NCI-H146 (cell line): ENCODE data around the gene PRSS38.

Source experiments
- DNase-seq: peaks from one replicate; lab custom pipeline; 2025; lab: John Stamatoyannopoulos, UW

Gene PRSS38

DNA sequence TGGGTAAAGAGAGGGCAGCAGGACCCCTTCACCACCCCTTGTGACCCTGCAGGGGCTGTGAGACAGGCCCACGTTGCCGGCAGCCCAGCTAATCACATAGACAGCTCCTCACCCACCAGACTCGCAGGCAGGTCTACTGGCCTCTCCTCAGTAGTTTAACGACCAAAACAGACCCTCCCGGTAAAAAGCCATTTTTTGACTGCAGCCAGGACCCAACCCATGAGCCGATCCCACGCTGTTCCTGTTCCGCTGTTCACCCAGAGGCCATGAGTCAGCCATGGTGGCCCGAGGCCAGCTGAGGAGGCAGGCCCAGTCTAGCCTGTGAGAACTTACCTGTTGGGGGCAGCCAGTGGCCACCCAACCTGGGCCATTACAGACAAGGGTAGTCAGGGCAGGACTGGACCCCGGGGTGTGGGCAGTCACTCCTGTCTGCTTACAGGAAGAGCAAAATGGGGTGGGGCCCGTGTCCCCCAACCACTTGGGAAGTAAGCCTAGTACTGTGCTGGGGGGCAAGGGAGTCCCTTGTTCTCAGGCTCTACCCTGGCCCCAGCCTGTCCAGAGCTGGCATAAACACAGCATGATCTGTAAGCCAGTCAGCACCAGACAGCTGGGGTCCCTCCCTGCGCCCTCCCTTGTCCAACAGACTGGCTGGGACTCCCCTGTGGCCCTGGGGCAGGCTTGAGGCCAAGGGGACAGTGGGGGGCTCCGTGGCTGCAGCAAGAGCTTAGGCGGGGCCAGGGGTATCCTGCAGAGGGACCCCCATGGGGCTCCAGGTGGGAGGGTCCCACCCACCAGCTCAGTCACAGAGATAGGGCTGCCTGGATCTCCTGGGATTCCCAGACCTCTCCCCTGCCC, 70.4 kb downstream of the PRSS38 start:
- no peak for DNase-seq

DNA sequence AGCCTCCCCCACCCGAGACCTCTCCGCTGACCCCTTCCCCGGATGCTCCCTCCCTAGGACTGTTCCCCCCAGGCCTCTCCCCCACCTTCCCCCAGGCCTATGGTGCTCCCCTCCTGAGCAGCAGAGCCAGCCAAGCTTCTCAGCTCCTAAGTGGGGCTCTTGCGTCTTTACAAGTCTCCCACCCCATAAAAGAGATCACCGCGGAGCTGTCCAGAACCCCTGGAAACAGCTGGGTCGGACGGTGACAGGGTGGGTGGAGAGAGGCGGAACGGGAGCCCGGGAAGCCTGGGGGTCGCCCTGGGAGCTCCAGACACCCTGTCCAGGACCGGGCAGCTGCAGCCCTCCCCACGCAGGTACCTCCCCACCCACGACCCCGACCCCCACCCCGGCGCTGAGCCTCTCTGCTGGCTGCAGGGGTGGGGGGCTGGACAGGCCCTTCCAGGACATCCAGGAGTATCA, 71.1 kb downstream of the PRSS38 start:
- no peak for DNase-seq

DNA sequence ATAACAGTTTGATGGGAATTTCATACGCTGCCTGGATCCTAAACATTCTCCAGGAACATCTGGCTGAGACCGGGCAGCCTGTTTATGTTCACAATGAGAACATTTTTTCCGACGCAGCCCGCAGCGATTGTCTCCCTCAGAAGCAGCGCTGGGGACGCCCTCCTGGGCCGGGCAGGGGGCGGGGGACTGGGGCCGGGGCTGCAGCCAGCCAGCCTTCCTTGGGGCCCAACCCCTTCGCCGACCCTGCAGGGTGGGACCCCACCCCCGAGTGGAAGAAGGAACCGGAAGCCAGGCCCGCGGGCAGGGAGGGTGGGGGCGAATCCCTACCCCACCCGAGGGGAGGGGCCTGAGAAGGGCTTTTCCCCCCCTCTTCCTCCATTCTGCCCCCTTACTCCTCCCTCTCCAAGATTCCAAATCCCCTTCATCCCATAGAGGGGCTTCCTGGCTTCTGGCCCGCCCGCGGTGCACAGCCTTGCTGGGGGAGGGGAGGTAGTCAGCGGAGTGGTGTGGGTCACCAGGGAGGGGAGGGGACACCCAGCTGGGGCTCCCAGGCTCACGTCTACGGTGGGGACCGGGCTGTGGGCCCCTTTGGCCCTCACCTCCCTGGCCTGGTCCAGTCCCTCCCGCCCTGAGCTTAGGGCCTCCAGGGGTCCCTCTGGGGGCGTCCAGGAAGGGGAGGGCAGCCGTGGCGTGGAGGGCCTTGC, 71.7 kb downstream of the PRSS38 start:
- peak; percentile 49 for DNase-seq

DNA sequence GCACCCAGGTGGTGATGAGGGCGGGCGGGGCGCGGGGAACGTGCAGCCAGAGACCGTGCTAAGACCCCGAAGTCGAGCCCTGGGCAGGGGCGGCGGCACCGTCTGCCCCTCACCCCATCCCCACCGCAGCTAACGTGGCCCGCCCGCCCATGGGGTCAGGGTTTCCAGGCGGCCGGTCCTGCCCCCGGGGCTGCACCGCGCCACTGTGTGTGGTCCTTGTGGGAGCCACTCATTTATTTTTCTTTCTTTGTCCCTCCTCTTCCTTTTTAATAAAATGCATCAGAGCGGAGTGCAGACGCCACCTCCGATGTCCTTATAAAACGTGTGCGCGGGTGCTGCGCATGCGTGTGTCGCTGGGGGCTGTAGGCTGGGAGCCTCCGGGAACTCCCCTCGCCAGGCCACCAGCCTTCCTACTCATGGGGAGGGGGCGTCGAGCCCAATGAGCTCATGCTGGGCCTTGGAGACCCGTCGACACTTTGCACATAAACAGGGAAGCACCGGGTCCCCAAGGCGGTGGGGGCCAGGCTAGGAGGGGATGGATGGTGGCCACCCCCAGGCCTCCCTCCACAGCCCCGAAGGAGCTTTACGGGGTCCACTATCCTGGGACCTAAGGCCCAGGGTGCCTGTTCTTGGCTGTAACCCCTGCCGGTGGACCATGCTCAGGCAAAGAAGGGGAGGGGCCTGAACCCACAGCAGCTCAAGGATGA, 72.4 kb downstream of the PRSS38 start:
- DNase-seq, result no peak

DNA sequence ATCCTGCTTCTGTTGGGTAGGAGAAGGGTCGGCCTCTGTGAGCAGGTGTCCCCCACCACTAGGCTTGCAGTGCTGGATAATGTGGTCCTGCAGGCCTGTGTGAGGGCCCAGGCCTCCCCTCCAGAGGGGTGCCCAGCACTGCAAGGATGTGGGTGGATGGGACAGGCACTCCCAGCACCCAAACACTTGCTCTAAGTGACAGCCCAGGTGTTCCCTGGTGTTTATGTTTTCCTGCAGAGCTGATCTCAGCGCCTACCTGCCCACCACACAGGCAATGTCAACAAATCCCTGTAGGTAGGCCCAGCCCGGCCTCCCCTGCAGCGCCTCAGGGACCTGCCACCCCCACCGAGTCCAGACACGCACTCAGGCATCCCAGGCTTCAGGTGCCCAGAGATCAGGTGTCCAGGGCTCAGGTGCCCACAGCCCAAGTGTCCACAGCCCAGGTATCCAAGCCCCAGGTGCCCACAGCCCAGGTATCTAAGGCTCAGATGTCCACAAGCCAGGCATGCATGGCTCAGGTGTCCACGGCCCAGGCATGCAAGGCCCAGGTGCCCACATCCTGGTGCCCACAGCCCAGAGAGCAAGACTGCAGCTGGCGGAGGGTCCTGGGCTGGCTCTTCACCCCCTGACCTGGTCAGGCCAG, 73.0 kb downstream of the PRSS38 start:
- peak; percentile 69 for DNase-seq

DNA sequence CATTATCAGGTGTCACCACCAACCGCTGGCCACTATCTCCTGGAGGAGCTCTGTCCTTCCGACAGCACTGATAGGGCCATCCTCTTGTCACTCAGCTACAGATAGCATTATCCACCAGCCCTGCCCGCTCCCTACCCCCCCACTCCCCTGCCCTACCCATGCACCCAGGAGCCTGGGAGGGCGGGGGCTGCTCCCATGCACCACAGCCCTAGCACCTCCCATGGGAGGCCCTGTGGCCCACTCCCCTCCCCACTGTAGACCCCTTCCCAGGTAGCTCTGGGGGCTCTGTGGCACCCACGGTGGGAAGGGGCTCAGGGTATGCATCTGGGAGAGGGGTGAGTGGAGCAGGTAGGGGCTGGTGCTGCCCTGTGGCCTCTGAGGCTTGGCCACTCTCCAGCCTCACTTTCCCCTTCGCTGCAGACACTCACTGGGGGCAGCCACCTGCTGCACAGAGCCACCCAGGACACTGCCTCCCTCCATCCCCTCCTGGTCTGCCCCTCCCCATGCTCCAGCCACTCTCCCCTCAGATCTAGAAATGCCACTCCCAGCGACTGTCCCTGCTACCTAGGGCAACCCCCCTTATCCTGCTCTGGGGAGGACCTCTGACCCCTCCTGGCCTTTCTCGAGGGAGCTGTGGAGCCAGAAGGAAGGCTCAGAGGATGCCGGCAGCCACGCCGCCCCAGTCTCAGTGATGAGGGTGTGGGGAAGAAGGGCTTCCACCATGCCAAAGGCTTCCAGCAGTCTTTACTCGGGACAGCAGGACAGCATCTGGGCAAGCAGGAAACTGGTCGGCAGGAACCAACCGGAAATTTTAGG, 73.8 kb downstream of the PRSS38 start:
- DNase-seq, result no peak

DNA sequence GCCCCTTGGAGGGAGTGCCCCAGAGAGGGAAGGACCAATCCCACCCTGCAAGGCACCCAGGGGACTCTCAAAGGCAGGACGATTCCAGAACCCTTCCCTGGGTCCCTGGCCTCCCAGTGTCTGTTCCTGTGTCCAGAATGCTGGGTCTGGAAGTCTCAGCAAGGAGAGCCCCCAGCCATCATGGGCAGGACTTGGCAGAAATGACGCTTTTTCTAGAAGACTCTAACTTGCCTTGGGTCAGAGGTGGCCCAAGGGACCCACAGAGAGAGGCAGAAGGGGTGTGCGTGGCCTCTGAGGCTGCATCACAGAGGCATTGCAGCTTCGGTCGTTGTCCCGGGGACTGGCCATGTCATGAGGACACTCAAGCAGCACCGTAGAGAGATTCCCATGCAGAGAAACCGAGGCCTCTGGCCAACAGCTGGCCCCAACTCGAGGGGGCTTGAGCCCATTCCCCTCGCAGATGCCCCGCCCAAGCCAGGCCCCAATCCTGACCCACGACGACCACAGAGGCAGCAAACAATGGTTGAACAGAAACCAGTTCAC, 74.5 kb downstream of the PRSS38 start:
- no peak for DNase-seq

DNA sequence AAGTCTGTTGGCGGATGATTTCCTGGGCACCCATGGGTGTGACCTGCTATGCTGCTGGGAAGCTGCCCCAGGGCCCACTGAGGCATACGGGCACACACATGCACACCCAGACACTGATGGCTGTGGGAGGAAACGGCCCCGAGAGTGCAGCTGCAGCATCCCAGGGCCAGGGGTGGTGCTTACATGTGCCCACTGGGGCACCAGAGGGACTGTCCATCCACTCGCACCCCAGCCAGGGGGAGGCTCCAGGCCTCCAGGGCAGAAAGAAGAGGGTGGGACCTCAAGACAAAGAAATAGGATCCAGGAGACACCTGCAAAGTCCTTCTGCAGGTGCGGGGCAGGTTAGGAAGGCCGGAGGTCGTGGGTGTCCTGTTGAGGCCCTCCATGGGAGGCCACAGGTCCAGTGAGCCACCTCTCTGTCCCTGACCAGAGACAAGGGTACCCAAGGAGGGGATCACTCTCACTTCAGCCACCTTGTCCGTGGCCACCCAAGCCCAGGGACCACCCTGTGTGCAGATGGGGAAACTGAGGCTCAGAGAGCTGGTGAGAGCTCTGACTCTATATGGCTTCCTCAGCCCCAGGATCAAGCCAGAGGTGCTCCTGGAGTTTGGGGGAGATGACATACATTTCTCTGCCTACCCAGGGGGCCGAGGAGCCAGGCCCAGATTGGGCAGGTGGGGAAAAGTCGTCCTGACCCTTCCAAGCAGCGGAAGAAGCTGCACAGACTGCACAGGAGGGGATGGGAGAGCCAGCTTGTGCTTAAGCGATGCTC, 75.2 kb downstream of the PRSS38 start:
- DNase-seq, result peak; percentile 14

DNA sequence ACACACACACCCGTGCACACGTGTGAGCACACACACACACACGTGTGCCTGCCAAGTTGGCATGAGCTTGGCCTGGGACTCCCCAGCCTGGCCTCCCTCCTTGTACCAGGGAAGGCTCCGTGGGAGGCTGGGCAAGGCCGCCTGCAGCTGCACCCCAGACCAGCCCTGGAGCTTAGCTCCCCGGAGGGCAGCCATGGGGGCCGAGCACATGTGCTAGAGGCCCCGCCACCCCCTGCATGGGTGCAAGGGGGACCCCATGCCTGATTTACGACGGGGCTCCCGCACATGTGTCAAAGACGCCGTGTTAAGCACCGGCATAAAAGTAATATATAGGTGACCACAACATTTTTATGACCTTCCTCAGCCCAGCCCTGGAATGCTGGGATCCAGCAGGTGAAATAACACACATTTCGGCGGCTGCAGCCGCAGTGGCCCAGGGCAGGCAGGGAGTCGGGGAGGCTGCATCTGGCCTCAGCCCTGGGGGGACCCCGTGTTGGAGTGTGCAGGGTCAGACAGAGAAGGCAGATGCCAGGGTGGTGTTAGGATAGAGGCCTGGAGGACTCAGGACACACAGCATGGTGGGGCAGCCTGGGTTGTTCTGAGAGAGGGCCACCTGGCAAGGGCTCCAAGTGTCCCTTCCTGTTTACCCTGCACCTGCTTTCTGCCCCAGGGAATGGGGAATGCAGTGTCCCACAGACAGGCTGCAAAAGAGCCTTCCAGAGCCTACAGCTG, 75.9 kb downstream of the PRSS38 start:
- DNase-seq, result peak; percentile 34

DNA sequence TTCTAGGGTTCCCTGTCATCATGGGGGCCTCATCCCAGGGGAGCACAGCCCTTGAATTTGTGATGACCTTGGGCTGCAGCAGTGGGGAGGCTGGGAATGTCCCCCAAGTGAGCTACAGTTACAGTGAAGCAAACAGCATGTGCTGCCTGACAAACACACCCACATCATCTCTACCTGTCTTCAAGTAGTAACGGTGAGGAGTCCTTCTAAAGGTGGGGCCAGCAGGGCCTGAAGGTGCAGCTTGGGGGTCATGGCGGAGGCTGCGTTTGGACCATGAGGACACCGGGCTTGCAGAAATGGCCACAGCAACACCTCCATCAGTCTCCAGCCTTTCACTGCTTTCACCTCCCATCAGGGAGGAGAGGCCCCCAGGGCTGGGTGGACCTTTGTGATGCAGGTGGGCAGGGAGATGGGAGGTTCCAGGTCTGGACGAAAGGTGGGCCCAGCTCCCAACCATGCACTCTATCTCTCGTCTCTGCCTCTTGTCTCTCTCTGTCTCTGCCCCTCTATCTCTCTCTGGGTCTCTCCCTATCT, 76.5 kb downstream of the PRSS38 start:
- no peak for DNase-seq

DNA sequence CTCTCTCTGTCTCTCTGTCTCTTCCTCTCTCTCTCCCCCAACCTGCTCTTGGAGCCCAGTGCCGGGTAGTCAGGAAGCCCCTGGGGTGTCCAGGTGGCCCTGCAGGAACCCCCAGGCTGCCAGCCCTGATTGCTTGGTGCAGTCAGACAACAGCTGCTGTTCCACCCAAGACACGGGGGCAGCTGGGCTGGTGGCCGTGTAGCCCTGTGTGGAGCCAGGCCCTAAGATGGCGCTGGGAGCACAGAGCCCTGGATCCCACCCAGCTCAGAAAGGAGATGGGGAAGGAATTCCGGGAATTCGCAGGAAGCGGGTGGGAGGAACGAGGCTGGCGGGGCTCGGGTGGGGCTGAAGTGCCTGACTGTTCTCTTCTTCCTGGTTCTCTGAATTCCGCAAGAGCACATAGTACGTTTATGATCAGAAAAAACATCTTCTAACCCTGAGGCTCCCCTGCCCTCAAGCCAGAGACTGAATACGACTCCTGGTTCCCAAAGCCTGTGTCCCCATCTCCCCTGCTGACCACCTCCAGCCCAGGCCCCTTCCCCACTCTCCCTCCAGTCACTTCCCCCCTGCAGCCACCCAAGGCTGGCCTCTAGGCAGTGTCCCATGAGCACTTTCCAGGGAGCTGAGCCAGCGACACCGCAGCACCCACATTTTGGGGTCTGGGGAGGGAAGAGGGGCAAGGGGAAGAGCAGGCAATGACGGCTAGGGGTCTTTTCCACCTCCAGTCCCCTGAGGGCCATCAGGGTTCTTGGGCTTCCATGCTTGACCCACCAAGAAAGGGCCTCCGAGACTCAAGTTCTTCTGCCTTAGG, 77.2 kb downstream of the PRSS38 start:
- no peak for DNase-seq

DNA sequence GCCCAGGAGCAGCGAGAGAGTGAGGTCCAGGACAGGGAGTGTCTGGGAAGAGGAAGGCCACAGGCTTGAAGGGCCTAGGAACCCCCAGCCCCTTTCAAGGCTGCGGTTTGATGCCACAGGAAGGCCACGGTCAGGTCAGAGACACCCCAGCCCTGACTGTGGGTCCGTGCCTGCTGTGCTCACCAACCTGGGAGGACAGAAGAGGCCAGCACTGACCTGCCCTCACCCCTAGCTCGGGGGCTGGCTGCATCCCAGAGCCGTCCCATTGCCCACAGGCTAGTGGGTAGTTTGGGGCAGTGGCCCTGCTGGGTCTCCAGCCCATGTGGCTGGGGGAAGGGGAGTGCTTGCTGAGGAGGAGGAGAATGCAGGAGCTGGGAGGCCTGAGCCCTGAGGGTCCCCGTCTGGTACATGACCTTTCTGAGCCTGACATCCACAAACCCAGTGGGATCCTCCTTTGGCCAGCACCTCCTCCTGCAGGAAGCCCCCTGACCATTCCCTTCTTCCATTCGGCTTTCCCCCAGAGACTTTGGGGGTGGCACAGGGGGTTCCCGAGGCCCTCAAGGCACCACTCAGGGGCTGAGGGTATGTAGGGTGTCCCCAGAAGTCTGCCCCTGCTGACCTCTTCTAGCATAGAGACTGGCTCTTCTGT, 77.9 kb downstream of the PRSS38 start:
- no peak for DNase-seq

DNA sequence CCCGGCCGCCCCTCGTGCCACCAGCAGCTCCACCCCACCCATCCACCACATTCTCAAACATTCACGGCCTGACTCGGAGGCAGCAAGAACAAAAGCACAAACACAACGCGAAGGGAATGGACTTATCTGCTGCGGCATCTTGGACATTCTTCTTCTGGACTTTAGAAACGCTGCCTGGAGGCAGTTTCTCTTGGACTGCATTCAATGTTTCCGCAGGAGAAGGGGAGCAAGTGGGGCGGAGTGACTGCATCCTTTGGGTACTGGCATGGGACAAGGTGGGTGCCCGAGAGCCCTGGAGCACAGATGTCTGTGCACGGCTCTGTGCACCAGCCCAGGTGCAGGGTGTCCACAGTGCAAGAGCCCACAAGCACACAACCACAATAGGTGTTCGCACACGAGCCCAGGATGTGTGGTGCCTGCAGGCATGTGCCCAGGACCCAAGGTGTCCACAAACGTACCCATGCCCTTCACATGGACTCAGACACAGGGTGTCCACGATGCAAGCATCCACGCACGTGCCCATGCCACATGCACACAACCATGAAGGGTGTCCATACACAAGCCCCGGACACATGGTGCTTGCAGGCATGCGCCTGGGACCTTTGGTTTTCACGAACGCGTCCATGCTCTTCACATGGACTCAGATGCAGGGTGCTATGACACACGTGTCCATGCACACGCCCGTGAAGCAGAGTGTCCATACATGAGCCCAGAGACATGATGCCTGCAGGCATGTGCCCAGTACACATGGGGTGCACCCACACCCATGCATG, 78.7 kb downstream of the PRSS38 start:
- no peak for DNase-seq

DNA sequence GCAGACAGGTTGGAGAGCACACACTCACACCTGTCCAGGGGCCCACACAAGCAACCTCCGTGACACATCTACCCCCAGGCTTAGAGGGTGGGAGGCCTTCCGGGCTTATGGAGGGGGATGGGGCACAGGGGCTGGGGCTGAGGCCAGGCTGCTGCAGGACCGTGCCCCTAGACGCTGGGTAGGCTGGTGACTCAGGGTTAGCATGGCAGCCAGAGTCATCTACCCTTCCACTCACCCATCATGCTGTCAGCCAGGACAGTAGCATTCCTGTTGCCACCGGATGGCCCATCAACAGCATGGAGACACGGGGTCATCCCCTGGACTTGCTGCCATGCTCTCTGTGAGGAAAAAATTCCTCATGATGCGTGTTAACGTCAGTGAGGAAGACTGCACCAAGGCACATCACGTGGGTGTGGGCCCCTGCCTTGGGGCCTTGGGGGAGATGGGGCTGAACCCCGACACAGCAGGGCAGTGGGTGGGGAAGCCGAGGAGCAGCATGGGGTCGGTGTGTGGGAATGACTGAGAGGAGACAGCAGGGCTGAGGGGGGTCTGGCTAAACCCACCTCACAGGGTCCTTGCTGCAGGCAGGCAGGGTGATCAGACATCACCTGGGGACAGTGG, 79.5 kb downstream of the PRSS38 start:
- DNase-seq, result no peak
